ENCODE data around the gene NDUFAF3. TPM values are rescaled to one million over a fixed set of nuclear protein-coding genes. Genes with fewer than 3 reads are reported as not detected.

The NDUFAF3 gene
- total RNA-seq, 1 experiment from 2014 or later: 36.8 TPM

DNA sequence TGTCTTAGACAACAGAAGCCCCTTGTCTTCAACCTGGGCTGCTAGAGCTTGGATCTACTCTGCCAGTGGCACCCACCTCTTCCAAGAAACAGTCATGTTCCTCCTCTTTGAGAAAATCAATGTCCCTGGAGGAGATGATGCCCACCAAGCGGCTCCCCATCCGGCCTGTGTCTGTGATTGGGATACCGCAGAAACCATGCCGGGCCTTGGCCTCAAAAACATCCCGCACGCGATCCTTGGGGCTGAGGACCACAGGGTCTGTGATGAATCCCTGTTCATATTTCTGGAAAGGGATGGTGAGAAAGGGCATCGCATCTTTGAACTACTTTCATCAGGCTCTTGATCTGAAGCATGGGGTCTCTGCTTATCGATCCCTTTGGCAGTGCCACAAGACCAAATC, 5.7 kb downstream of the NDUFAF3 start:
- Mint-ChIP-seq H3K36me3 (peaks cover 67% of the 10 kb centered on the region), H3K27ac (no peak overlapping the region; the same call in 1 of the 2 replicates)
- CTCF ChIA-PET: no interaction called here

DNA sequence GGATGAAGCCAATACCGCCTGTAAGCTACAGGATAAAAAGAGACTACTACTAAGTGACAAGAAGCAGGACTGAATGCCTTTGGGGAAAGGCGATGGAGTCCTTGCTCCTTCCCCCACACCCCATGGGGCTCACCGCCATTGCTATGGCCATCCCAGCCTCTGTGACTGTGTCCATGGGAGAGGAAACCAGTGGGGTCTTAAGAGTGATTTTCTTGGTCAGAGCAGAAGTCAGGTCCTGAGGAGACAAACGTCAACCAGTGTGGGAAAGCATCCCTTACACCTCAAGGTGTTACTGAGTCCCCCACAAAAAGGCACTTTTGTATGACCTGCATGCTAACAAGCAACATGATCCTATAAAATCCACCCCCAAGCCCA, 6.4 kb downstream of the NDUFAF3 start:
- Mint-ChIP-seq H3K9me3 (no peaks in the 10 kb centered on the region), H3K4me3 (peak overlapping the region; percentile 90), H3K27ac (peak overlapping the region; percentile 92; the same call in 1 of the 2 replicates), H3K27me3 (ENCODE audit: low read depth) (no peaks in the 10 kb centered on the region), H3K4me1 (peaks cover 20% of the 10 kb centered on the region), H3K36me3 (peaks cover 66% of the 10 kb centered on the region)
- POLR2A ChIA-PET: interaction anchor here (1.8 to 1.9 kb wide), 2 partner anchors 8 to 65 kb away, joined by 14 to 23 read pairs; partner anchors contain the start of gene QRICH1
- no peak for DNase-seq (ENCODE audit: low spot score)
- no peak for ATAC-seq
- TF ChIP-seq ZNF671 (CRISPR knock-in tag; IDR thresholded peaks at IDR 0.05) (peak; percentile 67; the same call in 1 of the 2 replicates), ATF1 (CRISPR knock-in tag; IDR thresholded peaks at IDR 0.05) (no peak)
- CTCF ChIA-PET: interaction anchor here (1.5 to 1.7 kb wide), 2 partner anchors 15 to 66 kb away, joined by 8 to 9 read pairs; partner anchors contain the start of gene QRICH1

More for the DNA sequence above, 5.7 kb downstream of the NDUFAF3 start:
- ATAC-seq (no peak), DNase-seq (ENCODE audit: low spot score) (no peak)
- Mint-ChIP-seq H3K4me3 (peak overlapping the region; percentile 90), H3K4me1 (peaks cover 26% of the 10 kb centered on the region), H3K9me3 (no peaks in the 10 kb centered on the region), H3K27me3 (ENCODE audit: low read depth) (no peaks in the 10 kb centered on the region)
- POLR2A ChIA-PET: no interaction called here
- TF ChIP-seq, protein P1, sequence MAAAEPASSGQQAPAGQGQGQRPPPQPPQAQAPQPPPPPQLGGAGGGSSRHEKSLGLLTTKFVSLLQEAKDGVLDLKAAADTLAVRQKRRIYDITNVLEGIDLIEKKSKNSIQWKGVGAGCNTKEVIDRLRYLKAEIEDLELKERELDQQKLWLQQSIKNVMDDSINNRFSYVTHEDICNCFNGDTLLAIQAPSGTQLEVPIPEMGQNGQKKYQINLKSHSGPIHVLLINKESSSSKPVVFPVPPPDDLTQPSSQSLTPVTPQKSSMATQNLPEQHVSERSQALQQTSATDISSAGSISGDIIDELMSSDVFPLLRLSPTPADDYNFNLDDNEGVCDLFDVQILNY (CRISPR knock-in tag; IDR thresholded peaks at IDR 0.05): no peak
- TF ChIP-seq RORB (CRISPR knock-in tag; IDR thresholded peaks at IDR 0.05) (no peak), ZNF423 (CRISPR knock-in tag; IDR thresholded peaks at IDR 0.05) (no peak), TCF7 (CRISPR knock-in tag; IDR thresholded peaks at IDR 0.05; ENCODE audit: low read depth) (no peak), ZNF396 (CRISPR knock-in tag; IDR thresholded peaks at IDR 0.05; ENCODE audit: borderline replicate concordance) (no peak), ETV6 (CRISPR knock-in tag; IDR thresholded peaks at IDR 0.05) (no peak), ZNF138 (CRISPR knock-in tag; conservative IDR thresholded peaks at IDR 0.05) (no peak), NFATC4 (CRISPR knock-in tag; IDR thresholded peaks at IDR 0.05) (no peak; the same call in 1 of the 2 replicates), ZNF219 (CRISPR knock-in tag; IDR thresholded peaks at IDR 0.05; ENCODE audit: borderline replicate concordance) (no peak), TEAD1 (CRISPR knock-in tag; IDR thresholded peaks at IDR 0.05) (no peak), GABPB1 (CRISPR knock-in tag; IDR thresholded peaks at IDR 0.05) (no peak)
- TF ChIP-seq, protein P2, sequence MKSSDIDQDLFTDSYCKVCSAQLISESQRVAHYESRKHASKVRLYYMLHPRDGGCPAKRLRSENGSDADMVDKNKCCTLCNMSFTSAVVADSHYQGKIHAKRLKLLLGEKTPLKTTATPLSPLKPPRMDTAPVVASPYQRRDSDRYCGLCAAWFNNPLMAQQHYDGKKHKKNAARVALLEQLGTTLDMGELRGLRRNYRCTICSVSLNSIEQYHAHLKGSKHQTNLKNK (CRISPR knock-in tag; IDR thresholded peaks at IDR 0.05): no peak
- TF ChIP-seq, protein P3, sequence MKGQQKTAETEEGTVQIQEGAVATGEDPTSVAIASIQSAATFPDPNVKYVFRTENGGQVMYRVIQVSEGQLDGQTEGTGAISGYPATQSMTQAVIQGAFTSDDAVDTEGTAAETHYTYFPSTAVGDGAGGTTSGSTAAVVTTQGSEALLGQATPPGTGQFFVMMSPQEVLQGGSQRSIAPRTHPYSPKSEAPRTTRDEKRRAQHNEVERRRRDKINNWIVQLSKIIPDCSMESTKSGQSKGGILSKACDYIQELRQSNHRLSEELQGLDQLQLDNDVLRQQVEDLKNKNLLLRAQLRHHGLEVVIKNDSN (CRISPR knock-in tag; IDR thresholded peaks at IDR 0.05): no peak
- TF ChIP-seq, protein P4, sequence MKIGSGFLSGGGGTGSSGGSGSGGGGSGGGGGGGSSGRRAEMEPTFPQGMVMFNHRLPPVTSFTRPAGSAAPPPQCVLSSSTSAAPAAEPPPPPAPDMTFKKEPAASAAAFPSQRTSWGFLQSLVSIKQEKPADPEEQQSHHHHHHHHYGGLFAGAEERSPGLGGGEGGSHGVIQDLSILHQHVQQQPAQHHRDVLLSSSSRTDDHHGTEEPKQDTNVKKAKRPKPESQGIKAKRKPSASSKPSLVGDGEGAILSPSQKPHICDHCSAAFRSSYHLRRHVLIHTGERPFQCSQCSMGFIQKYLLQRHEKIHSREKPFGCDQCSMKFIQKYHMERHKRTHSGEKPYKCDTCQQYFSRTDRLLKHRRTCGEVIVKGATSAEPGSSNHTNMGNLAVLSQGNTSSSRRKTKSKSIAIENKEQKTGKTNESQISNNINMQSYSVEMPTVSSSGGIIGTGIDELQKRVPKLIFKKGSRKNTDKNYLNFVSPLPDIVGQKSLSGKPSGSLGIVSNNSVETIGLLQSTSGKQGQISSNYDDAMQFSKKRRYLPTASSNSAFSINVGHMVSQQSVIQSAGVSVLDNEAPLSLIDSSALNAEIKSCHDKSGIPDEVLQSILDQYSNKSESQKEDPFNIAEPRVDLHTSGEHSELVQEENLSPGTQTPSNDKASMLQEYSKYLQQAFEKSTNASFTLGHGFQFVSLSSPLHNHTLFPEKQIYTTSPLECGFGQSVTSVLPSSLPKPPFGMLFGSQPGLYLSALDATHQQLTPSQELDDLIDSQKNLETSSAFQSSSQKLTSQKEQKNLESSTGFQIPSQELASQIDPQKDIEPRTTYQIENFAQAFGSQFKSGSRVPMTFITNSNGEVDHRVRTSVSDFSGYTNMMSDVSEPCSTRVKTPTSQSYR (CRISPR knock-in tag; IDR thresholded peaks at IDR 0.05): no peak

DNA sequence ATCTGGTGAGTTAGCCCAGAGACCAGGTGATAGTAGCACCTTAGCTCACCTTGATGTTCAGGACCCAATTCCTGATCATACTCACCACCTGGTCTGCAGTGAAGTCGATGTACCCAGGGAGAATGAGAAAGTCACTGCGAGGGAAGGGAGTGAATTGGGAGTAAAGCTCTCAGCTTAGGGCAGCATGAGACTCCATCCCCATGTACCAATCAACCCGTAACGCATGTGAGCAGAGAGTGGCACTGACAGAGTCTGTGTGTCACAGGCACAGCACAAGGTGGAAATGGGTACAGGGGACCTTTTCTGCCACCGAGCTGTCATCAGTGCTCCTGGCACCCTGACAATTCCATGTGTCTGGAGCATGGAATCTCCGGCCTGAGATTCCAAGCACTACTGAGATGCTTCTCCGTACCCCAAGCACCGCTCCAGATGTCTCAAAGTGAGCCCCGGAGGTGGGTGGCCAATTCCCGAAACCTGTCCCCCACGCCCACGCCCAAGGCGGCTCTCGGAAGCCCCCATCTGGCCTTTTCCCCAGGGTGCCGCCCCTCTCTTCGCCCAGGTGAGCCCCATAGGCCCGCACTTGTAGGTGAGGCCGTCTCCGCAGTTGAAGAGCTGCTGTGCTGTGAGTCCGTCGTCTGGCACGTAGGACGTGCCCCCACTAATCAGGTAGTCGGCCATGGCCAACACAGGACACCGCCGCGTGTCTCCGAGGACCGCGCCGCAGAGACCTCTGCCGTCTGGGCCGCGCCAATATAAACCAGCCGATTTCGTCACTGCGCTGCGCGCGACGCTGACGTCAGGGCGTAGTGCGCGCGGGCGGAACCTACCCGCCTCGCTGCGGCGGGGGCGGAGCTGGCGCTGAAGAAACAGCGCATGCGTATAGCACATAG, 7.0 kb downstream of the NDUFAF3 start, which contains the start of gene IMPDH2:
TSS of gene IMPDH2 (minus strand) at position 726 of the 890 bp plus-strand sequence. CDS start at position 678, 48 bp downstream.
- peak within 1 kb of the TSS; percentile 90 for H3K4me3 Mint-ChIP-seq
- ChIA-PET POLR2A (interaction anchor here (0.6 to 1.9 kb wide), 10 partner anchors 9 to 105 kb away, joined by 3 to 23 read pairs (median 4); partner anchors contain the start of genes DALRD3, QRICH1 and WDR6), CTCF (interaction anchor here (0.6 to 1.7 kb wide), 7 partner anchors 15 to 593 kb away, joined by 3 to 9 read pairs (median 6); partner anchors contain the start of genes KLHDC8B, QRICH1 and USP4)
- H3K4me1 Mint-ChIP-seq: peaks cover 17% of the 10 kb centered on the region
- DNase-seq (ENCODE audit: low spot score) (peak; percentile 91), ATAC-seq (peak; percentile 91)
- H3K9me3 Mint-ChIP-seq: no peaks in the 10 kb centered on the region
- peak within 1 kb of the TSS; percentile 92 for H3K27ac Mint-ChIP-seq
- H3K36me3 Mint-ChIP-seq: peaks cover 61% of the 10 kb centered on the region
- H3K27me3 Mint-ChIP-seq (ENCODE audit: low read depth): no peaks in the 10 kb centered on the region
- TF ChIP-seq, protein P5, sequence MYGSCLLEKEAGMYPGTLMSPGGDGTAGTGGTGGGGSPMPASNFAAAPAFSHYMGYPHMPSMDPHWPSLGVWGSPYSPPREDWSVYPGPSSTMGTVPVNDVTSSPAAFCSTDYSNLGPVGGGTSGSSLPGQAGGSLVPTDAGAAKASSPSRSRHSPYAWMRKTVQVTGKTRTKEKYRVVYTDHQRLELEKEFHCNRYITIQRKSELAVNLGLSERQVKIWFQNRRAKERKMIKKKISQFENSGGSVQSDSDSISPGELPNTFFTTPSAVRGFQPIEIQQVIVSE (CRISPR knock-in tag; IDR thresholded peaks at IDR 0.05; ENCODE audit: borderline replicate concordance): no peak; the same call in 1 of the 2 replicates
- TF ChIP-seq, protein P6, sequence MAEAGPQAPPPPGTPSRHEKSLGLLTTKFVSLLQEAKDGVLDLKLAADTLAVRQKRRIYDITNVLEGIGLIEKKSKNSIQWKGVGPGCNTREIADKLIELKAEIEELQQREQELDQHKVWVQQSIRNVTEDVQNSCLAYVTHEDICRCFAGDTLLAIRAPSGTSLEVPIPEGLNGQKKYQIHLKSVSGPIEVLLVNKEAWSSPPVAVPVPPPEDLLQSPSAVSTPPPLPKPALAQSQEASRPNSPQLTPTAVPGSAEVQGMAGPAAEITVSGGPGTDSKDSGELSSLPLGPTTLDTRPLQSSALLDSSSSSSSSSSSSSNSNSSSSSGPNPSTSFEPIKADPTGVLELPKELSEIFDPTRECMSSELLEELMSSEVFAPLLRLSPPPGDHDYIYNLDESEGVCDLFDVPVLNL (CRISPR knock-in tag; IDR thresholded peaks at IDR 0.05; ENCODE audit: borderline replicate concordance, low read depth): peak; percentile 74; the same call in 1 of the 2 replicates
- no peak for TF ChIP-seq ZNF121 (CRISPR knock-in tag; IDR thresholded peaks at IDR 0.05)
- no peak for TF ChIP-seq ZNF263 (CRISPR knock-in tag; IDR thresholded peaks at IDR 0.05; ENCODE audit: low read depth)
